GM19463 (cell line): ENCODE data around the gene SULT2B1.
"Not testable (repeated sequence)": the region's sequence is repeated elsewhere in the genome, so short reads cannot be mapped to it uniquely, and the experiment has no call there.

ENCODE experiments used
- ATAC-seq: cut with Tn5 transposase; IDR thresholded peaks from one replicate; pipeline ENCODE4 v1.9.1; 2021; ENCODE audit warnings: mild to moderate bottlenecking, moderate library complexity; ENCODE audit not compliant: unreplicated experiment

SULT2B1 gene

GRCh38 chr19:48551437-48552302 is at the start of gene SULT2B1:
Gene SULT2B1 (plus strand): TSS chr19:48552172. CDS start chr19:48552253, 81 bp downstream.
- no peak for ATAC-seq

- no peak for ATAC-seq
These were observed 49.5 kb upstream of the SULT2B1 start for GRCh38 chr19:48502350-48503018.

GRCh38 chr19:48506138-48506733 is 45.7 kb upstream of the SULT2B1 start:
- ATAC-seq: no peak

GRCh38 chr19:48507911-48508439 is 44.0 kb upstream of the SULT2B1 start:
- ATAC-seq: no peak

GRCh38 chr19:48508729-48509411 is 43.1 kb upstream of the SULT2B1 start:
- ATAC-seq: no peak

GRCh38 chr19:48509467-48510194 is 42.3 kb upstream of the SULT2B1 start:
- no peak for ATAC-seq

- no peak for ATAC-seq
These were observed 41.3 kb upstream of the SULT2B1 start for GRCh38 chr19:48510421-48511268.

- no peak for ATAC-seq
These were observed 40.6 kb upstream of the SULT2B1 start for GRCh38 chr19:48511321-48511731.

GRCh38 chr19:48511800-48512503 is 40.0 kb upstream of the SULT2B1 start, which contains the start of gene LMTK3:
Gene LMTK3 (minus strand): TSS chr19:48511835. CDS start chr19:48511576, 259 bp downstream.
- ATAC-seq: no peak

- ATAC-seq: no peak
These were observed 39.3 kb upstream of the SULT2B1 start for GRCh38 chr19:48512504-48513288.

GRCh38 chr19:48513289-48514122 is 38.5 kb upstream of the SULT2B1 start:
- ATAC-seq: no peak

- ATAC-seq: no peak
These were observed 37.9 kb upstream of the SULT2B1 start for GRCh38 chr19:48514123-48514458.

- ATAC-seq: no peak
These were observed 35.4 kb upstream of the SULT2B1 start for GRCh38 chr19:48516536-48516935.

- ATAC-seq: no peak
These were observed 33.8 kb upstream of the SULT2B1 start for GRCh38 chr19:48518207-48518606.

- ATAC-seq: not testable (repeated sequence)
These were observed 32.5 kb upstream of the SULT2B1 start for GRCh38 chr19:48519426-48519825.

- ATAC-seq: no peak
These were observed 31.8 kb upstream of the SULT2B1 start for GRCh38 chr19:48520134-48520533.

GRCh38 chr19:48524221-48524620 is 27.8 kb upstream of the SULT2B1 start:
- no peak for ATAC-seq
